ENCODE measurements around the gene USP3. TPM values are rescaled to one million over a fixed set of nuclear protein-coding genes. Genes with fewer than 3 reads are reported as not detected.

USP3 gene
- total and polyA plus RNA-seq, 2 of the 4 experiments (the other 2 are of a cell fraction): 17.3 to 52.3 TPM

- peak overlapping the region; percentile 0 for H2AFZ ChIP-seq (replicated peaks; ENCODE audit: low read length, poor library complexity)
- H2BK15ac ChIP-seq (ENCODE audit: low read depth, low read length): peak overlapping the region; percentile 11; the same call in 2 of the 3 replicates
- H3K14ac ChIP-seq (replicated peaks; ENCODE audit: low read depth, low read length): peak overlapping the region; percentile 78; the same call in 1 of the 2 replicates
- ChIA-PET POLR2A (ENCODE audit: unreplicated experiment) (interaction anchor here (1.0 kb wide), 1 partner anchor 30 kb away, joined by 3 read pairs; the partner anchor contains the start of gene USP3), CTCF (no interaction called here)
- no peaks in the 10 kb centered on the region for H4K20me1 ChIP-seq (ENCODE audit: insufficient read depth, low read length)
- H3K36me3 ChIP-seq (ENCODE audit: control insufficient read depth, insufficient read depth, low read length): no peaks in the 10 kb centered on the region
- TF ChIP-seq CTCF (conservative IDR thresholded peaks at IDR 0.05; ENCODE audit: low read depth, low read length) (peak; percentile 26; the same call in 1 of the 2 replicates), RCOR1 (IDR thresholded peaks at IDR 0.05; ENCODE audit: insufficient replicate concordance, low read length) (peak; percentile 45), BHLHE40 (IDR thresholded peaks at IDR 0.05; ENCODE audit: low read depth, low read length) (peak; percentile 34; the same call in 1 of the 2 replicates), CHD1 (IDR thresholded peaks at IDR 0.05; ENCODE audit: low read depth, low read length) (no peak), RAD21 (IDR thresholded peaks at IDR 0.05; ENCODE audit: low read length) (peak; percentile 44), FOS (IDR thresholded peaks at IDR 0.05; ENCODE audit: low read depth, low read length) (peak; percentile 49; the same call in 1 of the 2 replicates), MAZ (IDR thresholded peaks at IDR 0.05; ENCODE audit: borderline replicate concordance, low read depth, low read length) (0 out of 2 replicates have a peak, but pooled peaks have one; percentile 37), ELK1 (IDR thresholded peaks at IDR 0.05; ENCODE audit: borderline replicate concordance, low read depth, low read length) (no peak), RFX5 (IDR thresholded peaks at IDR 0.05; ENCODE audit: low read depth, low read length) (no peak), SMC3 (IDR thresholded peaks at IDR 0.05; ENCODE audit: low read depth, low read length) (peak; percentile 41; the same call in 1 of the 2 replicates)
- no CpG with 5 or more reads among the region's 4 CpGs for WGBS, 2 experiments (ENCODE audit: extremely low coverage in 2 of 2, insufficient read length in 1 of 2)
- peak overlapping the region; percentile 37; the same call in 1 of the 2 replicates for H2BK120ac ChIP-seq (ENCODE audit: low read depth, low read length)
- H3K4me2 ChIP-seq (ENCODE audit: low read depth, low read length): no peak overlapping the region
- H3K9me1 ChIP-seq (ENCODE audit: insufficient read depth, low read length): peaks cover 24% of the 10 kb centered on the region
- in situ Hi-C loops (cut with MboI; ENCODE audit: low sequenced_read_pairs) (no loop called here), dilution Hi-C loops (cut with HindIII; ENCODE audit: low sequenced_read_pairs, unreplicated experiment) (no loop called here), intact Hi-C loops (cut with micrococcal nuclease) (no loop called here)
- H3K27ac ChIP-seq (ENCODE audit: insufficient read depth, low read length): no peak overlapping the region
- H2AK5ac ChIP-seq (ENCODE audit: low read depth, low read length): peak overlapping the region; percentile 94; the same call in 1 of the 2 replicates
- H4K8ac ChIP-seq (ENCODE audit: low read depth in 2 of 2, low read length in 2 of 2): peak overlapping the region in 1 of 2 experiments; percentile 14; a peak in 1 of 4 replicates
- H3K9ac ChIP-seq (ENCODE audit: low read depth, low read length): no peak overlapping the region
- peaks cover 0 to 8% of the 10 kb centered on the region in 2 experiments; a peak in 1 of 4 replicates for H3K79me1 ChIP-seq (ENCODE audit: low read depth in 1 of 2, low read length in 2 of 2)
- 0 out of 2 replicates have a peak overlapping the region, but pooled peaks have one; percentile 36 for H4K91ac ChIP-seq (ENCODE audit: insufficient read depth, low read depth, low read length)
- H2BK5ac ChIP-seq (ENCODE audit: low read depth, low read length, poor library complexity, severe bottlenecking): peak overlapping the region; percentile 70
- peak overlapping the region; percentile 84 for H3K4ac ChIP-seq (ENCODE audit: low read depth, low read length)
- H3K4me1 ChIP-seq (ENCODE audit: control insufficient read depth, insufficient read depth, low read length): peaks cover 23% of the 10 kb centered on the region
- no peak overlapping the region for H3K4me3 ChIP-seq (ENCODE audit: insufficient read depth, low read depth, low read length)
- H3K18ac ChIP-seq (ENCODE audit: low read depth, low read length): peak overlapping the region; percentile 58; the same call in 1 of the 2 replicates
- H3K27me3 ChIP-seq (ENCODE audit: control insufficient read depth, insufficient read depth, low read length): no peaks in the 10 kb centered on the region
- H2AK9ac ChIP-seq (replicated peaks; ENCODE audit: low read depth, low read length, poor library complexity): no peak overlapping the region
- no TSS peak for BruUV-seq (replicated peaks)
- peak; percentile 90 for DNase-seq
- ATAC-seq (ENCODE audit: low read depth): peak; percentile 73
- no peaks in the 10 kb centered on the region for H3K9me3 ChIP-seq (ENCODE audit: control insufficient read depth, insufficient read depth, low read length)
- H3K23ac ChIP-seq (ENCODE audit: low read depth, low read length): no peak overlapping the region
- H4K5ac ChIP-seq (ENCODE audit: low read depth, low read length): no peak overlapping the region
- no peak overlapping the region for H3K56ac ChIP-seq (ENCODE audit: extremely low read depth, insufficient read depth, low read length)
- H2BK20ac ChIP-seq (ENCODE audit: low read depth, low read length): peak overlapping the region; percentile 47; the same call in 1 of the 2 replicates
Measured at GRCh38 chr15:63473999-63474809, 30.2 kb upstream of the USP3 start.
